Cardiac muscle cell (in vitro differentiated cells and primary cell): ENCODE results near the gene MEAK7. TPM values are rescaled to one million over a fixed set of nuclear protein-coding genes. Genes with fewer than 3 reads are reported as not detected.

Experiments used
- DNase-seq, 2 donors: peaks; one replicate each; pipeline versions ENCODE4 v3.0.0 to v3.0.0-alpha.2; 2010 to 2017; ENCODE audit warnings: low read depth in 1 of 2, low spot score in 1 of 2
- H3K27ac ChIP-seq: fragments of 200-600 bp; sonication (generic); 2 replicates; pipeline ENCODE4 v1.5.1; 2016
- H3K27me3 ChIP-seq: fragments of 200-600 bp; sonication (generic); 2 replicates; pipeline ENCODE4 v1.6.0; 2016; ENCODE audit warnings: control low read depth
- H3K36me3 ChIP-seq: fragments of 200-600 bp; sonication (generic); 2 replicates; pipeline ENCODE4 v1.5.1; 2016; ENCODE audit warnings: control low read depth
- H3K4me1 ChIP-seq: fragments of 200-600 bp; sonication (generic); 2 replicates; pipeline ENCODE4 v1.8.1; 2017; ENCODE audit warnings: low read depth, mild to moderate bottlenecking, mixed run types
- H3K4me3 ChIP-seq: fragments of 200-600 bp; sonication (generic); 2 replicates; pipeline ENCODE4 v1.5.1; 2016; ENCODE audit warnings: mild to moderate bottlenecking
- H3K9me3 ChIP-seq: fragments of 200-600 bp; sonication (generic); 2 replicates; pipeline ENCODE4 v1.5.1; 2017; ENCODE audit warnings: low read depth, mild to moderate bottlenecking, control low read depth
- CTCF ChIP-seq: IDR thresholded peaks from 2 replicates; pipeline ENCODE4 v1.5.1; 2012; ENCODE audit warnings: low read depth, mild to moderate bottlenecking, low read length
- polyA plus RNA-seq: library from polyadenylated mRNA; unstranded; fragments of >200 nt; fragmentation: Nextera tagmentation; extraction: Ambion mirVana; gene quantifications from 2 replicates; pipeline ENCODE4 v1.2.1, GENCODE V29; 2016
- total RNA-seq: library from RNA; depleted of rRNA; stranded (reverse); fragments of >200 nt; gene quantifications from 2 replicates; pipeline ENCODE4 v1.2.3, GENCODE V29; 2016

The MEAK7 gene
- total and polyA plus RNA-seq, 2 experiments from 2014 or later, result 26.6 to 28.7 TPM

DNA sequence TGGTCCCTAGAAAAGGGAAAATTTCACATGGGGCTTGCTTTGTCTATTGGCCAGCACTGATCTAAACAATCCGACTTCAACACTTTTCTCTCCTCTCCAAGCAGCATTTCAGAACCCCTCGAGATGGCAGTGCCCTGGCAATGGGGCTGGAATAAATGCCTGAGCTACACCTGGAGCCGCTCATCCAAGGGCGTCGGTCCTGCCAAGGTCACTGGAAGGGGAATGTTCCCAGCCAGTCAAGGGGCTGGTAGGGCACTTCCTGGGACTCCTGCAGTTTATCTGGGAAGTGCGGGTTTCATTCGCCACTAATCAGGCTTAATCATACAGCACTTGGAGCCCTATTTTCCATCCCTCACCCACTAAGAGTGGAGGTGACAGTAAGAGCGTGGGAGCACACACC is 17.1 kb downstream of the MEAK7 start:
- Histone ChIP-seq H3K27me3 (no peaks in the 10 kb centered on the region), H3K4me1 (no peaks in the 10 kb centered on the region), H3K27ac (no peak overlapping the region), H3K9me3 (no peaks in the 10 kb centered on the region), H3K36me3 (peaks cover 7% of the 10 kb centered on the region), H3K4me3 (no peak overlapping the region)
- TF ChIP-seq CTCF, result no peak
- no peak for DNase-seq

DNA sequence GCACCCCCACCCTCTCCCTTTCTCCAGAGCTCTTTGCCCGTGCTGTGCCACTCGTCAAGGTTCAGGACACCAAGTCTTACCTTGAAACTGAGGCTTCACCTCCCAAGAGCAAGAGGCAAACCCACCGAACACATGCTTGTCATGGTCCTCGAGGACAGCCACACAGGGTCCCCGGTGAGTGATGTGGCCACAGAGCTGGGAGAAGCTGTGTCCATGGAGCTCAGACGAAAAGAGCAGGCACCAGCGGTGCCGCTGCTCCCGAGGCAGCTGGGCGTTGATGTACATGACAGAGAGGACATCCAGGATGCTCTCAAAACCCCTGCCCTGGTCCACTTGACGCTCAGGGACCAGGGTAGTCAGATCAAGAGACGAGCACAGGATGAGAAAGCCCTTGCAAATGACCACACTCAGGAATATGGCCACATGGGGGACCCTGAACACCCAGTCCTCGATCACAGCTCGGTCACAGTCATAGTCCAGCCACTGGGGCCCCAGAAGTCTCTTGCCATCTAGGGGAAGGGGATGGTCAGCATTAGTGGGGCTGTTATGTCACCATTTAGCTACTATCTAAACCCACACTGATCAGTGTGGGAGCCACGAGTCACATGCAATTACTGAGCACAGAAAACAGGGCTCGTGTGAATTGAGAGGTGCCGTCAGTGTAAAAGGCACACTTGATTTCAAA is 17.8 kb downstream of the MEAK7 start:
- H3K9me3 ChIP-seq, result no peaks in the 10 kb centered on the region
- no peak overlapping the region for H3K4me3 ChIP-seq
- no peak overlapping the region for H3K27ac ChIP-seq
- no peaks in the 10 kb centered on the region for H3K4me1 ChIP-seq
- no peaks in the 10 kb centered on the region for H3K27me3 ChIP-seq
- DNase-seq, result no peak
- no peak for TF ChIP-seq CTCF
- H3K36me3 ChIP-seq, result peaks cover 7% of the 10 kb centered on the region

DNA sequence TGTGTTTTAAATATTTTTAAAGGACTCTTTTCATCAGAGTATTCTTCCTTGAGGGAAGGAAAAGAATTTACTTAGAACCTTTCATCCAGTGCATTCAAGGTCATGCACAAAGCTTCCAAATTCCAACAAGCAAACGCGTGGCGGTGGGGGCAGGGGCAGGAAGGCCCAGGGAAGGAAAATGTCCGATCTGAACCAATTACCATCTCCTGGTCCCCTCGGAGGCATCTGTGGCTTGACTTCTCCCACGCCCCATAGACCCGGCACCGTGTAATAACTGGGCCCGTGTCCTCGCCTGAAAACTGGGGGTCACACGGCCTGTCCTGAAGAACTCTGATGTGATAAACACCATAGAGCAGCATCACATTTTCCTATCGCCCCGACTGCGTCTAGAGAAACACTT is 18.3 kb downstream of the MEAK7 start:
- Histone ChIP-seq H3K27me3 (no peaks in the 10 kb centered on the region), H3K27ac (no peak overlapping the region), H3K4me3 (no peak overlapping the region), H3K9me3 (no peaks in the 10 kb centered on the region), H3K36me3 (peaks cover 7% of the 10 kb centered on the region), H3K4me1 (no peaks in the 10 kb centered on the region)
- no peak for TF ChIP-seq CTCF
- no peak for DNase-seq

- Histone ChIP-seq H3K9me3 (no peaks in the 10 kb centered on the region), H3K4me1 (no peaks in the 10 kb centered on the region), H3K27ac (no peak overlapping the region), H3K36me3 (peaks cover 7% of the 10 kb centered on the region), H3K4me3 (no peak overlapping the region), H3K27me3 (no peaks in the 10 kb centered on the region)
- TF ChIP-seq CTCF, result no peak
- DNase-seq, result no peak
Measured at GRCh38 chr16:84485255-84486010, 19.0 kb downstream of the MEAK7 start.

GRCh38 chr16:84484579-84485254 is 19.7 kb downstream of the MEAK7 start:
- H3K27me3 ChIP-seq, result no peaks in the 10 kb centered on the region
- peak; percentile 83 for TF ChIP-seq CTCF
- H3K36me3 ChIP-seq, result peaks cover 7% of the 10 kb centered on the region
- H3K4me1 ChIP-seq, result no peaks in the 10 kb centered on the region
- no peaks in the 10 kb centered on the region for H3K9me3 ChIP-seq
- DNase-seq, result peak; percentile 62 to 78
- H3K27ac ChIP-seq, result no peak overlapping the region
- no peak overlapping the region for H3K4me3 ChIP-seq
